Right atrium auricular region (tissue), 2 donors: Measurements from ENCODE around the gene PRDM4. TPM values are rescaled to one million over a fixed set of nuclear protein-coding genes. Genes with fewer than 3 reads are reported as not detected.

Source experiments
- DNase-seq: peaks from one replicate; pipeline ENCODE4 v3.0.0-alpha.2; 2019; ENCODE audit warnings: low spot score
- H3K27ac ChIP-seq, 2 donors: fragments of 200-600 bp; sonication (generic); 1 replicate in 1 of 2; 2 replicates in 1 of 2; pipeline ENCODE4 v1.5.1; 2016 to 2019
- H3K27me3 ChIP-seq, 2 donors: fragments of 200-600 bp; sonication (generic); one replicate each; pipeline versions ENCODE4 v1.5.1 to v1.6.0; 2017 to 2019
- H3K36me3 ChIP-seq: fragments of 200-600 bp; sonication (generic); one replicate; pipeline ENCODE4 v1.5.1; 2016
- H3K4me1 ChIP-seq, 2 donors: fragments of 200-600 bp; sonication (generic); one replicate each; pipeline versions ENCODE4 v1.5.1 to v1.6.0; 2017 to 2019
- H3K4me3 ChIP-seq, 2 donors: fragments of 200-600 bp; sonication (generic); 1 replicate in 1 of 2; 2 replicates in 1 of 2; pipeline ENCODE4 v1.5.1; 2017 to 2019; ENCODE audit warnings: mild to moderate bottlenecking in 1 of 2, moderate library complexity in 1 of 2
- H3K9me3 ChIP-seq, 2 donors: fragments of 200-600 bp; sonication (generic); one replicate each; pipeline ENCODE4 v1.5.1; 2019
- total RNA-seq, 2 donors: library from RNA; depleted of rRNA; stranded (reverse); fragments of >200 nt; gene quantifications; one replicate each; pipeline ENCODE4 v1.1.0, GENCODE V29; 2016
- TF ChIP-seq, protein P1 (sequence below), 2 donors: fragments of 200-600 bp; sonication (generic); IDR thresholded peaks; one replicate each; pipeline ENCODE4 v1.5.1; 2019; ENCODE audit warnings: antibody characterized with exemption in 2 of 2

Gene PRDM4
- total RNA-seq, 2 donors from 2014 or later = 10.2 to 21.0 TPM

DNA sequence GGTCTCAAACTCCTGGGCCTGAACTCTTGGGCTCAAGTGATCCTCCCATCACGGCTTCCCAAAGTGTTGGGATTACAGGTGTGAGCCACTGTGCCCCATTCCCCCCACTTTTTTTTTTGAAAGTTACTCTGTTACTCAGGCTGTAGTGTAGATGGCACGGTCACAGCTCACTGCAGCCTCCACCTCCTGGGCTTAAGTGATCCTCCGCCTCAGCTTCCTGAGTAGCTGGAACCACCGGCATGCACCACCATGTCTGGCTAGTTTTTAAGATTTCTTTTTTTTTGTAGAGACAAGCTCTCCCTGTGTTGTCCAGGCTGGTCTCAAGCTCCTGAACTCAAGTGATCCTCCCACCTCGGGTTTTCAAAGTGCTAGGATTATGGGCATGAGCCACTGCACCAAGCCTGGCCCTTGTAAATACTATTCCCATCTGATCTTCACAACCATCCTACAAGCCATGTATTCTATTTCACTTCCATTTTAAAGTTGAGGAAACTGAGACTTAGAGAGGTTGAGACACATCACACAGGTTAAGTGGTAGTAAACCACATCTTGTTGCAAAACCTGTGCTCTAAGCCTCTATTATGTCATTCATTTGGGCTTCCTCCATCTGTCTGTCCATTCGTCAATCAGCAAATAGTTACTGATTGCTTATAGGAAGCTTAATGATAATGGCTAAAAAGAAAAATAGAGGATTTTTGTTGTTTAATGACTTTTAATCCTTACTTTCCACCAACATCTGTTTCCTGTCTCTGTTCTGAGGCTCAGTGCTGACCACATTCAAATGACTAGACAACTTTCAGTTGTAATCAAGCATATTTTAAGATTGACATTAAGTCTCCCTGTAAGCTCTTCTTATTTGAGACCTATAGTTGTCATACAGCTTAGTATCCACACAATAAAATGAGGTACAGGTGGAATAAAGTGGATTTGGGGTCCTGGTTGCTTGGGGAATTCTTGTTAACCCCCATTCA is 22.8 kb upstream of the PRDM4 start:
- Histone ChIP-seq H3K36me3 (no peaks in the 10 kb centered on the region), H3K27ac (no peak overlapping the region), H3K4me3 (no peak overlapping the region), H3K4me1 (no peaks in the 10 kb centered on the region), H3K9me3 (no peaks in the 10 kb centered on the region), H3K27me3 (no peaks in the 10 kb centered on the region)
- TF ChIP-seq, protein P1, sequence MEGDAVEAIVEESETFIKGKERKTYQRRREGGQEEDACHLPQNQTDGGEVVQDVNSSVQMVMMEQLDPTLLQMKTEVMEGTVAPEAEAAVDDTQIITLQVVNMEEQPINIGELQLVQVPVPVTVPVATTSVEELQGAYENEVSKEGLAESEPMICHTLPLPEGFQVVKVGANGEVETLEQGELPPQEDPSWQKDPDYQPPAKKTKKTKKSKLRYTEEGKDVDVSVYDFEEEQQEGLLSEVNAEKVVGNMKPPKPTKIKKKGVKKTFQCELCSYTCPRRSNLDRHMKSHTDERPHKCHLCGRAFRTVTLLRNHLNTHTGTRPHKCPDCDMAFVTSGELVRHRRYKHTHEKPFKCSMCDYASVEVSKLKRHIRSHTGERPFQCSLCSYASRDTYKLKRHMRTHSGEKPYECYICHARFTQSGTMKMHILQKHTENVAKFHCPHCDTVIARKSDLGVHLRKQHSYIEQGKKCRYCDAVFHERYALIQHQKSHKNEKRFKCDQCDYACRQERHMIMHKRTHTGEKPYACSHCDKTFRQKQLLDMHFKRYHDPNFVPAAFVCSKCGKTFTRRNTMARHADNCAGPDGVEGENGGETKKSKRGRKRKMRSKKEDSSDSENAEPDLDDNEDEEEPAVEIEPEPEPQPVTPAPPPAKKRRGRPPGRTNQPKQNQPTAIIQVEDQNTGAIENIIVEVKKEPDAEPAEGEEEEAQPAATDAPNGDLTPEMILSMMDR (IDR thresholded peaks at IDR 0.05) = no peak
- no peak for DNase-seq

DNA sequence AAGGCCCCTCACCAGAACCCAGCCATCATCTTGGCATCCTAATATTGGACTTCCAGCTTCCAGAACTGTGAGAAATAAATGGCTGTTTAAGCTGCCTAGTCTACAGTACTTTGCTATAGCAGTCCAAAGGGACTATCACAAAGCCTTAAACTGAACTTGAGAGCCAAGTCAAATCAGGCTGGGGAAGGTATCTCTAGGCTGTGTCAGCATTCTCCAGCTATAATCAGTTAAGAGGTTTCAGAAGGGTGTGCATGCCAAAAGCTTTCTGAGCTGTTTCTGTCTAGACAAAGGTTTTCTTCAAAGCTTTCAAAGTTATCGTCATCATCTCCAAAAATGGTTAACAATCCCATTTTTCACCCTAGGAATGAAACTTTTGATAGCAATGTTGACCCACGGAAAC is 21.1 kb upstream of the PRDM4 start:
- no peak for DNase-seq
- no peaks in the 10 kb centered on the region for H3K36me3 ChIP-seq
- TF ChIP-seq, protein P1 (IDR thresholded peaks at IDR 0.05) = no peak
- no peaks in the 10 kb centered on the region for H3K27me3 ChIP-seq
- H3K4me3 ChIP-seq = no peak overlapping the region
- H3K27ac ChIP-seq = no peak overlapping the region
- no peaks in the 10 kb centered on the region for H3K4me1 ChIP-seq
- no peaks in the 10 kb centered on the region for H3K9me3 ChIP-seq

DNA sequence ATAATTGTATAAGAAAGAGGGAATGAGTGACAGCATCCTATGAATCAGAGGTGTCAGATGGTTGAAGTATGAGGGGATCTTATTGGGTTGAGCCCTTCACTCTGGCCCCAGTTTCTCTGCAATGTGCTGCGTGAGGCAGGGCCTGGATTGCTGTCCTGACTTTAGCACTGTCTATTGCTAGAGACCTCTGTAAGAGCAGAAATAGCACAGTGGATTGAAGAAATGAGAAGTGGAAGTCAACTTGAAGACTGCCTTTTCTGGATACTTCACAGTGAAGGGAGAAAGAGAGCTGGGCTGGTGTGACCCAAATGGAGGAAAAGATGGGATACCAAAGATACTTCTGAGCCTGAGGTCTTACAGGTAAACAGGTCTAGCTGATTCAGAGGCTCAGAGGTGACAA is 19.4 kb upstream of the PRDM4 start:
- no peak for DNase-seq
- TF ChIP-seq, protein P1 (IDR thresholded peaks at IDR 0.05) = no peak
- H3K9me3 ChIP-seq = no peaks in the 10 kb centered on the region
- H3K36me3 ChIP-seq = no peaks in the 10 kb centered on the region
- peaks cover 0 to 8% of the 10 kb centered on the region in 2 donors for H3K27me3 ChIP-seq
- H3K27ac ChIP-seq = no peak overlapping the region
- H3K4me1 ChIP-seq = peaks cover 0 to 4% of the 10 kb centered on the region in 2 donors
- H3K4me3 ChIP-seq = no peak overlapping the region

DNA sequence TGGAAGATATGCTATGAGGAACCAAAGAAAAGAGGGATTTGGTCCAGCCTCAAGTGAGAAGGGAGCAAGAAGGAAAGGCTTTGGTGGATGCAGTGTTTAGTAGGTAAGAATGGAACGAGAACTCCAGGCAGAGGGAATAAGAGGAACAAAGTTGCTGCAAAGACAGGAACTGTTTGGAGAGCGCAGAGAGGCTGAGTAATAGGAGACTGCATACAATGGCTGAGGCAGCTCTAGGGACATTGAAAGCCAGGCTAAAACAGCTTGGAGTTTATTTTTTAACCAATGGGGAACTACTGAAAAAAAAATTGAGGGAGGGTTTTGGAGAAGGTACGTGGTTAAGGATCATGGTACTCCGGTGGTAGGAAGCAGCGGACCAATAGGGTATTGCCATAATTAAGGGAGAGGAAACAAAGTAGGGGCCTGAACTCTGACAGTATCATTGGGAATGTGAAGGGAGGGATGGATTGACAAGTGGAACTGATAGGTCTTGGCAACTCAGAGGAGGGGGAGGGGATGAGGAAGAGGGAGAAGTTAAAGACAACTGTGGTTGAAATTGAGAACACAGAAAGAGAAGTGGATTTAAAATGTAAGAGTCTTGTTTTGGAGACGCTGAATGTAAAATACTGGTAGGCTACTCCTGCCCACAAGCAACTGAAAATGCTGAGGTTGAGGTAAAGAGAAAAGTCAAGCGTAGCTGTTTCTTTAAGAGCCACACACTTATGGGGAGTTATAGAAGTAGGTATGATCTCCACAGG is 18.3 kb upstream of the PRDM4 start:
- TF ChIP-seq, protein P1 (IDR thresholded peaks at IDR 0.05) = no peak
- Histone ChIP-seq H3K27me3 (peaks cover 9 to 11% of the 10 kb centered on the region in 2 donors), H3K9me3 (no peaks in the 10 kb centered on the region), H3K27ac (no peak overlapping the region), H3K36me3 (no peaks in the 10 kb centered on the region), H3K4me1 (peaks cover 0 to 8% of the 10 kb centered on the region in 2 donors), H3K4me3 (no peak overlapping the region)
- DNase-seq = no peak

DNA sequence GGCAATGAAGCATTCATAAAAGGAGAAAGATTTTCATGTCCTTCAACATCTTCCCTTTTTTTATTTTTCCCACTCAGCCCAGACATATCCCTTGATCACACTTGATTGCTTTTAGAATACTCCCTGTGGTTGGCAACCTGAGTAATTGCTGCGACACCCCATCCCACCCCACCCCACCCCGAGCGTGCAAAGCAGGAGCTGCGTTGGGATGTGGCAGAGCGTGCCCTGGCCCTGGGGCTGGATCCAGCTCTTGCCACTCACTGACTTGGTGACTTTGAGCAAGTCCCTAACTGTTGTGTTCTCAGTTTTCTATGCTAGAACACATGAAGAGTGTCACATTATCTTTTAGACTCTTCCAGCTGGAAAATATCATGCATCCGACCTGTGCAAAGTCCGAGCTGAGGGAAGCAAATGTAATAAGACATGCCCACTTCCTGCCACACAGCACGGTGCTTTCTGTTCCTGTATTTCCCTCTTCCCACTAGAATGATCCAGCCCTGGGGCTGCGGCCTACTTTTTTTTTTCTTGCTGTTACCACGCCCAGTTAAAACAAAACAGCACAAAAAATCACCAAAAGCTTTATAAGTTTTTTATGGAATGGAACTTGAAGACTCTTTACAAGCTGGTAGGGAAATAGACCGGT is 17.6 kb upstream of the PRDM4 start:
- no peak overlapping the region for H3K27ac ChIP-seq

More for the DNA sequence above, 17.6 kb upstream of the PRDM4 start:
- DNase-seq = no peak
- peaks cover 0 to 8% of the 10 kb centered on the region in 2 donors for H3K4me1 ChIP-seq
- H3K4me3 ChIP-seq = no peak overlapping the region
- TF ChIP-seq, protein P1 (IDR thresholded peaks at IDR 0.05) = no peak
- no peaks in the 10 kb centered on the region for H3K36me3 ChIP-seq
- H3K27me3 ChIP-seq = peaks cover 11 to 14% of the 10 kb centered on the region in 2 donors
- no peaks in the 10 kb centered on the region for H3K9me3 ChIP-seq
